IMR-90 (cell line): ENCODE data around the gene MSRB1. TPM values are rescaled to one million over a fixed set of nuclear protein-coding genes. Genes with fewer than 3 reads are reported as not detected.

ENCODE experiments used
- ATAC-seq: fragments of 200-7000 bp; cut with Tn5 transposase; 2 replicates; pipeline ENCODE4 v1.9.1; 2020; ENCODE audit warnings: low read depth, mild to moderate bottlenecking, moderate library complexity
- BruUV-seq: library from RNA; stranded (reverse); fragments of 400-500 nt; replicated peaks from 2 replicates; lab custom pipeline; 2021; lab: Mats Ljungman, UMichigan
- CTCF ChIA-PET: fragments of 300-600 bp; formaldehyde crosslinking; extraction: SDS; loops from one replicate; lab custom pipeline; 2021; ENCODE audit warnings: antibody characterized with exemption; lab: Yijun Ruan, JAX
- POLR2A ChIA-PET: fragments of 300-600 bp; sonication (Branson Sonifier 250); formaldehyde crosslinking; loops from one replicate; lab custom pipeline; 2022; ENCODE audit warnings: antibody characterized with exemption; ENCODE audit not compliant: unreplicated experiment; lab: Charles Lee
- DNase-seq: peaks from one replicate; pipeline ENCODE4 v3.0.0; 2013
- H2AFZ ChIP-seq: replicated peaks from 2 replicates; pipeline ENCODE3; 2013; ENCODE audit warnings: low read length, mild to moderate bottlenecking; ENCODE audit not compliant: poor library complexity
- H2AK5ac ChIP-seq: 2 replicates; pipeline ENCODE4 v1.6.1; 2013; ENCODE audit warnings: low read depth, low read length, inconsistent platforms
- H2AK9ac ChIP-seq: replicated peaks from 2 replicates; pipeline ENCODE3; 2013; ENCODE audit warnings: mild to moderate bottlenecking, low read depth, low read length, moderate library complexity; ENCODE audit not compliant: poor library complexity
- H2BK120ac ChIP-seq: 2 replicates; pipeline ENCODE4 v1.6.1; 2013; ENCODE audit warnings: low read depth, low read length, inconsistent platforms
- H2BK15ac ChIP-seq: 3 replicates; pipeline ENCODE4 v1.6.1; 2013; ENCODE audit warnings: low read depth, low read length, inconsistent platforms
- H2BK20ac ChIP-seq: 2 replicates; pipeline ENCODE4 v1.6.1; 2013; ENCODE audit warnings: low read depth, mild to moderate bottlenecking, inconsistent platforms, low read length, moderate library complexity
- H2BK5ac ChIP-seq: 2 replicates; pipeline ENCODE4 v1.6.1; 2013; ENCODE audit warnings: mild to moderate bottlenecking, low read depth, low read length, inconsistent platforms; ENCODE audit not compliant: poor library complexity, severe bottlenecking
- H3K14ac ChIP-seq: replicated peaks from 2 replicates; pipeline ENCODE4 v1.6.1; 2013; ENCODE audit warnings: low read depth, low read length, inconsistent platforms
- H3K18ac ChIP-seq: 2 replicates; pipeline ENCODE4 v1.6.1; 2013; ENCODE audit warnings: low read depth, low read length, control low read depth
- H3K23ac ChIP-seq: 2 replicates; pipeline ENCODE4 v1.6.1; 2013; ENCODE audit warnings: low read depth, low read length, inconsistent platforms
- H3K27ac ChIP-seq: 2 replicates; pipeline ENCODE4 v1.5.1; 2013; ENCODE audit warnings: mild to moderate bottlenecking, control low read depth, low read length; ENCODE audit not compliant: insufficient read depth
- H3K27me3 ChIP-seq: 2 replicates; pipeline ENCODE4 v1.6.1; 2013; ENCODE audit warnings: low read length; ENCODE audit not compliant: control insufficient read depth, insufficient read depth
- H3K36me3 ChIP-seq: 2 replicates; pipeline ENCODE4 v1.6.1; 2013; ENCODE audit warnings: low read length, mixed read lengths; ENCODE audit not compliant: control insufficient read depth, insufficient read depth
- H3K4ac ChIP-seq: 2 replicates; pipeline ENCODE4 v1.6.1; 2013; ENCODE audit warnings: low read depth, low read length, inconsistent platforms
- H3K4me1 ChIP-seq: 2 replicates; pipeline ENCODE4 v1.6.1; 2013; ENCODE audit warnings: low read length, mixed read lengths; ENCODE audit not compliant: control insufficient read depth, insufficient read depth
- H3K4me2 ChIP-seq: 2 replicates; pipeline ENCODE4 v1.6.1; 2013; ENCODE audit warnings: low read depth, mild to moderate bottlenecking, control low read depth, low read length, moderate library complexity
- H3K4me3 ChIP-seq: 2 replicates; pipeline ENCODE4 v1.5.1; 2013; ENCODE audit warnings: low read depth, mild to moderate bottlenecking, control low read depth, low read length, moderate library complexity; ENCODE audit not compliant: insufficient read depth
- H3K56ac ChIP-seq: 2 replicates; pipeline ENCODE4 v1.6.1; 2013; ENCODE audit warnings: low read length, inconsistent platforms; ENCODE audit not compliant: insufficient read depth; ENCODE audit errors: extremely low read depth
- H3K79me1 ChIP-seq, 2 experiments: 2 replicates each; pipeline ENCODE4 v1.6.1; 2013; ENCODE audit warnings: low read length in 2 of 2, inconsistent platforms in 1 of 2, low read depth in 1 of 2
- H3K9ac ChIP-seq: 2 replicates; pipeline ENCODE4 v1.6.1; 2013; ENCODE audit warnings: low read depth, low read length, control low read depth
- H3K9me1 ChIP-seq: 2 replicates; pipeline ENCODE4 v1.6.1; 2013; ENCODE audit warnings: low read length, inconsistent platforms; ENCODE audit not compliant: insufficient read depth
- H3K9me3 ChIP-seq: 2 replicates; pipeline ENCODE4 v1.6.1; 2013; ENCODE audit warnings: low read length; ENCODE audit not compliant: control insufficient read depth, insufficient read depth
- H4K20me1 ChIP-seq: 2 replicates; pipeline ENCODE4 v1.6.1; 2013; ENCODE audit warnings: low read length, inconsistent platforms; ENCODE audit not compliant: insufficient read depth
- H4K5ac ChIP-seq: 2 replicates; pipeline ENCODE4 v1.6.1; 2013; ENCODE audit warnings: mild to moderate bottlenecking, low read depth, low read length, control low read depth
- H4K8ac ChIP-seq, 2 experiments: 2 replicates each; pipeline ENCODE4 v1.6.1; 2013; ENCODE audit warnings: low read depth in 2 of 2, low read length in 2 of 2, control low read depth in 1 of 2, inconsistent platforms in 1 of 2
- H4K91ac ChIP-seq: 2 replicates; pipeline ENCODE4 v1.6.1; 2013; ENCODE audit warnings: low read depth, low read length, inconsistent platforms; ENCODE audit not compliant: insufficient read depth
- BHLHE40 ChIP-seq: fragments of 150-350 bp; IDR thresholded peaks from 2 replicates; pipeline ENCODE4 v1.6.1; 2016; ENCODE audit warnings: mild to moderate bottlenecking, low read depth, low read length
- CEBPB ChIP-seq: IDR thresholded peaks from 2 replicates; pipeline ENCODE4 v1.6.1; 2012; ENCODE audit warnings: low read depth, low read length, improper control_type of control experiment
- CHD1 ChIP-seq: IDR thresholded peaks from 2 replicates; pipeline ENCODE4 v1.6.1; 2012; ENCODE audit warnings: low read depth, low read length, improper control_type of control experiment
- CTCF ChIP-seq: conservative IDR thresholded peaks from 2 replicates; pipeline ENCODE4 v1.5.1; 2012; ENCODE audit warnings: mild to moderate bottlenecking, low read depth, low read length, improper control_type of control experiment
- ELK1 ChIP-seq: fragments of 150-350 bp; IDR thresholded peaks from 2 replicates; pipeline ENCODE4 v1.6.1; 2016; ENCODE audit warnings: low read depth, mild to moderate bottlenecking, low read length, moderate library complexity, borderline replicate concordance
- FOS ChIP-seq: fragments of 150-350 bp; IDR thresholded peaks from 2 replicates; pipeline ENCODE4 v1.6.1; 2016; ENCODE audit warnings: low read depth, low read length
- MAFK ChIP-seq: IDR thresholded peaks from 2 replicates; pipeline ENCODE4 v1.6.1; 2012; ENCODE audit warnings: low read depth, low read length, improper control_type of control experiment
- MAZ ChIP-seq: IDR thresholded peaks from 2 replicates; pipeline ENCODE4 v1.6.1; 2012; ENCODE audit warnings: low read depth, mild to moderate bottlenecking, low read length, improper control_type of control experiment, moderate library complexity, borderline replicate concordance
- NFE2L2 ChIP-seq: fragments of 150-350 bp; IDR thresholded peaks from 2 replicates; pipeline ENCODE4 v1.6.1; 2016; ENCODE audit warnings: low read depth, mild to moderate bottlenecking, low read length
- POLR2A ChIP-seq: IDR thresholded peaks from 2 replicates; pipeline ENCODE4 v1.6.1; 2012; ENCODE audit warnings: mild to moderate bottlenecking, low read depth, low read length
- RAD21 ChIP-seq: IDR thresholded peaks from 2 replicates; pipeline ENCODE4 v1.6.1; 2012; ENCODE audit warnings: low read length, improper control_type of control experiment
- RCOR1 ChIP-seq: IDR thresholded peaks from 2 replicates; pipeline ENCODE4 v1.6.1; 2012; ENCODE audit warnings: mild to moderate bottlenecking, low read length, improper control_type of control experiment; ENCODE audit not compliant: insufficient replicate concordance
- RFX5 ChIP-seq: IDR thresholded peaks from 2 replicates; pipeline ENCODE4 v1.8.0; 2012; ENCODE audit warnings: low read depth, mild to moderate bottlenecking, low read length, moderate library complexity
- SMC3 ChIP-seq: fragments of 150-350 bp; IDR thresholded peaks from 2 replicates; pipeline ENCODE4 v1.6.1; 2016; ENCODE audit warnings: low read depth, mild to moderate bottlenecking, antibody characterized with exemption, low read length, moderate library complexity
- USF2 ChIP-seq: fragments of 150-350 bp; IDR thresholded peaks from 2 replicates; pipeline ENCODE4 v1.6.1; 2017; ENCODE audit warnings: mild to moderate bottlenecking, antibody characterized with exemption, low read length, low read depth
- WGBS, 2 experiments: methylation state at CpG; one replicate each; pipeline versions ENCODE4 v1.1.5 to v1.1.7; 2013; ENCODE audit warnings: missing lambda C conversion rate in 2 of 2; ENCODE audit not compliant: insufficient read length in 1 of 2; ENCODE audit errors: extremely low coverage in 2 of 2; 5-methylcytosine and 5-hydroxymethylcytosine counted together
- dilution Hi-C: fragments of 300-500 bp; cut with HindIII; formaldehyde crosslinking; loops from one replicate; pipeline ENCODE4 v1.14.3; 2018; ENCODE audit warnings: low sequenced_read_pairs; ENCODE audit not compliant: unreplicated experiment
- in situ Hi-C: fragments of 300-500 bp; cut with MboI; formaldehyde crosslinking; loops from 3 replicates; pipeline ENCODE4 v1.14.3; 2019; ENCODE audit warnings: low sequenced_read_pairs, inconsistent platforms, mixed read lengths
- intact Hi-C: fragments of 100-400 bp; cut with micrococcal nuclease; formaldehyde crosslinking; loops from 2 replicates; pipeline ENCODE4 v1.10.0; 2022
- polyA plus RNA-seq, 3 experiments: library from polyadenylated mRNA; depleted of rRNA; stranded (reverse); fragments of >200 nt; gene quantifications; 2 replicates each; pipeline ENCODE4 v1.2.3, GENCODE V29; 2012; ENCODE audit warnings: low replicate concordance in 1 of 3
- total RNA-seq: library from RNA; depleted of rRNA; stranded (reverse); fragments of >200 nt; gene quantifications from 2 replicates; pipeline ENCODE4 v1.2.3, GENCODE V29; 2012

The MSRB1 gene
- total and polyA plus RNA-seq, 2 of the 4 experiments (the other 2 are of a cell fraction) = 17.0 to 32.3 TPM

GRCh38 chr16:1990351-1991134 lies 47.5 kb upstream of the MSRB1 start:
- ChIA-PET POLR2A (no interaction called here), CTCF (interaction anchor here (1.1 kb wide), 1 partner anchor 13 kb away, joined by 3 read pairs; no protein-coding TSS in a partner anchor)
- Histone ChIP-seq H4K5ac (0 out of 2 replicates have a peak overlapping the region, but pooled peaks have one; percentile 23), H3K36me3 (peaks cover 13% of the 10 kb centered on the region), H3K9me3 (peaks cover 2% of the 10 kb centered on the region; the same call in 1 of the 2 replicates), H3K18ac (no peak overlapping the region), H3K79me1 (peaks cover 11 to 24% of the 10 kb centered on the region in 2 experiments; a peak in 3 of 4 replicates), H3K4ac (peak overlapping the region; percentile 24; the same call in 1 of the 2 replicates), H3K23ac (no peak overlapping the region), H3K14ac (no peak overlapping the region), H3K9ac (no peak overlapping the region), H2AK9ac (peak overlapping the region; percentile 70), H2AK5ac (peak overlapping the region; percentile 68), H4K20me1 (no peaks in the 10 kb centered on the region), H3K56ac (no peak overlapping the region), H2BK20ac (no peak overlapping the region), H3K4me2 (peak overlapping the region; percentile 89), H3K4me3 (peak overlapping the region; percentile 45; the same call in 1 of the 2 replicates), H2BK5ac (no peak overlapping the region), H2AFZ (peak overlapping the region; percentile 84), H4K8ac (no peak overlapping the region), H3K4me1 (peaks cover 13% of the 10 kb centered on the region), H2BK15ac (no peak overlapping the region), H3K9me1 (peaks cover 19% of the 10 kb centered on the region), H3K27ac (no peak overlapping the region), H2BK120ac (no peak overlapping the region), H4K91ac (no peak overlapping the region), H3K27me3 (peaks cover 17% of the 10 kb centered on the region)
- no TSS peak for BruUV-seq
- in situ Hi-C loops = no loop called here
- dilution Hi-C loops = no loop called here
- 21% methylated on average over 20 of the region's 50 CpGs; no CpG with 5 or more reads in 1 of the 2 experiments for WGBS, 2 experiments
- no peak for DNase-seq
- intact Hi-C loops = no loop called here
- no peak for ATAC-seq
- no peak for TF ChIP-seq NFE2L2
- no peak for TF ChIP-seq MAZ
- no peak for TF ChIP-seq POLR2A
- no peak for TF ChIP-seq BHLHE40
- TF ChIP-seq CHD1 = no peak
- TF ChIP-seq FOS = no peak
- no peak for TF ChIP-seq CTCF
- TF ChIP-seq ELK1 = no peak
- no peak for TF ChIP-seq SMC3
- no peak for TF ChIP-seq RAD21
- no peak for TF ChIP-seq RFX5
- TF ChIP-seq RCOR1 = no peak
- no peak for TF ChIP-seq CEBPB
- TF ChIP-seq MAFK = no peak
- no peak for TF ChIP-seq USF2
